K562 (cell line): ENCODE data around the gene COL15A1. TPM values are rescaled to one million over a fixed set of nuclear protein-coding genes. Genes with fewer than 3 reads are reported as not detected.

Experiments
- DPF2 ChIP-seq: fragments of 450-650 bp; IDR thresholded peaks from 2 replicates; pipeline ENCODE4 v1.6.1; 2016
- MYBL2 ChIP-seq, 2 experiments: fragments of 450-650 bp in 1 of 2; sonication (generic) in 1 of 2; formaldehyde crosslinking in 1 of 2; IDR thresholded peaks; 2 replicates each; pipeline versions ENCODE4 v1.6.1 to v1.8.1; 2017 to 2022; ENCODE audit warnings: borderline replicate concordance in 1 of 2, inconsistent platforms in 1 of 2, low read depth in 1 of 2, mild to moderate bottlenecking in 1 of 2, missing genetic modification reagents in 1 of 2, moderate library complexity in 1 of 2
- MYC ChIP-seq, 2 experiments: fragments of 250-450 bp in 1 of 2; sonication (Bioruptor Pico) in 1 of 2; IDR thresholded peaks; 2 replicates each; pipeline versions ENCODE4 v1.5.1 to v1.6.1; 2012 to 2021; ENCODE audit warnings: low read depth in 2 of 2, borderline replicate concordance in 1 of 2, improper control_type of control experiment in 1 of 2, low read length in 1 of 2, mild to moderate bottlenecking in 1 of 2, moderate library complexity in 1 of 2
- PHTF2 ChIP-seq: fragments of 250-450 bp; sonication (Bioruptor Pico); IDR thresholded peaks from 2 replicates; pipeline ENCODE4 v1.5.0; 2021; ENCODE audit warnings: mild to moderate bottlenecking
- POLR2H ChIP-seq: IDR thresholded peaks from 2 replicates; pipeline ENCODE4 v1.6.1; 2016; ENCODE audit warnings: missing genetic modification characterization, low read depth, mild to moderate bottlenecking, control low read depth, missing compliant biosample characterization, moderate library complexity
- PPARD ChIP-seq: fragments of 250-450 bp; sonication (Bioruptor Pico); IDR thresholded peaks from 2 replicates; pipeline ENCODE4 v1.8.0; 2022; ENCODE audit warnings: inconsistent platforms, mild to moderate bottlenecking, moderate library complexity
- RBBP5 ChIP-seq: fragments of 200-600 bp; sonication (generic); IDR thresholded peaks from 2 replicates; pipeline ENCODE4 v1.6.1; 2012; ENCODE audit warnings: borderline replicate concordance, mild to moderate bottlenecking, low read length, control low read depth, inconsistent platforms; ENCODE audit not compliant: insufficient read depth, poor library complexity, severe bottlenecking
- RREB1 ChIP-seq: fragments of 250-450 bp; sonication (Bioruptor Pico); IDR thresholded peaks from 2 replicates; pipeline ENCODE4 v1.4.0; 2020
- SMAD1 ChIP-seq: fragments of 150-350 bp; IDR thresholded peaks from 2 replicates; pipeline ENCODE4 v1.6.1; 2014; ENCODE audit warnings: low read length, low read depth; ENCODE audit not compliant: partially characterized antibody
- SNAPC5 ChIP-seq: fragments of 250-450 bp; sonication (Bioruptor Pico); IDR thresholded peaks from 2 replicates; pipeline ENCODE4 v1.8.0; 2021; ENCODE audit warnings: moderate library complexity, mild to moderate bottlenecking, inconsistent platforms
- SRSF9 ChIP-seq: fragments of 200-400 bp; formaldehyde crosslinking; IDR thresholded peaks from 2 replicates; pipeline ENCODE4 v1.6.1; 2017; ENCODE audit warnings: low read depth, low read length, borderline replicate concordance
- VEZF1 ChIP-seq: fragments of 200-800 bp; sonication (Bioruptor generic); IDR thresholded peaks from 2 replicates; pipeline ENCODE4 v1.6.1; 2017; ENCODE audit warnings: missing genetic modification characterization, missing compliant biosample characterization
- ZBTB33 ChIP-seq: sonication (generic); formaldehyde crosslinking; IDR thresholded peaks from 2 replicates; pipeline ENCODE4 v1.8.1; 2023; ENCODE audit warnings: mild to moderate bottlenecking, missing genetic modification reagents
- ZNF512 ChIP-seq: IDR thresholded peaks from 2 replicates; pipeline ENCODE4 v1.6.1; 2016; ENCODE audit warnings: missing genetic modification characterization, missing compliant biosample characterization
- polyA plus RNA-seq, 8 experiments: library from polyadenylated mRNA; depleted of rRNA in 4 of 8; stranded (reverse) in 5 of 8; unstranded in 3 of 8; fragments of >200 nt; fragmentation: Nextera tagmentation in 2 of 8; fragmentation: Illumina TruSeq in 1 of 8; extraction: Ambion mirVana in 2 of 8; extraction: Trizol in 1 of 8; gene quantifications; 2 replicates each; pipeline versions ENCODE4 v1.2.1 to v1.2.3, GENCODE V29; 2011 to 2014; ENCODE audit warnings: inconsistent platforms in 1 of 8, missing spikeins in 1 of 8
- total RNA-seq, 7 experiments: library from RNA; depleted of rRNA in 6 of 7; stranded (reverse); fragments of >200 nt in 6 of 7; fragmentation: Illumina TruSeq in 2 of 7; extraction: Trizol in 2 of 7; gene quantifications; 2 replicates each; pipeline versions ENCODE4 v1.2.1 to v1.2.3, GENCODE V29; 2011 to 2021; ENCODE audit warnings: low replicate concordance in 1 of 7

COL15A1 gene
- total and polyA plus RNA-seq, 9 of the 15 experiments (the other 6 are each of a cell fraction or from before 2014, with no cell fraction given), result 0.46 to 5.1 (median 2.6) TPM

- TF ChIP-seq RBBP5 (no peak), ZBTB33 (CRISPR knock-in tag) (no peak), MYC (IDR thresholded peaks at IDR 0.05; ENCODE audit: low read depth, low read length) (0 out of 2 replicates have a peak, but pooled peaks have one; percentile 4), MYC (CRISPR knock-in tag; IDR thresholded peaks at IDR 0.05; ENCODE audit: borderline replicate concordance, low read depth) (no peak), POLR2H (tag) (no peak), SRSF9 (no peak), DPF2 (0 out of 2 replicates have a peak, but pooled peaks have one; percentile 35), PPARD (CRISPR knock-in tag) (no peak), SMAD1 (no peak), MYBL2 (IDR thresholded peaks at IDR 0.05; ENCODE audit: low read depth) (no peak), MYBL2 (CRISPR knock-in tag; IDR thresholded peaks at IDR 0.05; ENCODE audit: borderline replicate concordance) (no peak), ZNF512 (tag) (peak; percentile 83), VEZF1 (CRISPR knock-in tag) (peak; percentile 47; the same call in 1 of the 2 replicates), RREB1 (CRISPR knock-in tag) (no peak), SNAPC5 (no peak), PHTF2 (CRISPR knock-in tag) (no peak)
Measured at GRCh38 chr9:99001892-99002291, 58.2 kb downstream of the COL15A1 start (continued).
